GM23248 (cell line): ENCODE measurements around the gene DPP10.

Experiments
- EZH2 ChIP-seq: fragments of 200-600 bp; sonication (generic); IDR thresholded peaks from 2 replicates; pipeline ENCODE4 v1.6.1; 2018; ENCODE audit warnings: antibody characterized with exemption, mild to moderate bottlenecking; ENCODE audit not compliant: insufficient read depth, poor library complexity, severe bottlenecking
- EZH2phosphoT487 ChIP-seq: fragments of 200-600 bp; sonication (generic); IDR thresholded peaks from 2 replicates; pipeline ENCODE4 v1.6.1; 2018; ENCODE audit warnings: antibody characterized with exemption, moderate library complexity, mild to moderate bottlenecking, low read depth; ENCODE audit not compliant: insufficient read depth

DNA sequence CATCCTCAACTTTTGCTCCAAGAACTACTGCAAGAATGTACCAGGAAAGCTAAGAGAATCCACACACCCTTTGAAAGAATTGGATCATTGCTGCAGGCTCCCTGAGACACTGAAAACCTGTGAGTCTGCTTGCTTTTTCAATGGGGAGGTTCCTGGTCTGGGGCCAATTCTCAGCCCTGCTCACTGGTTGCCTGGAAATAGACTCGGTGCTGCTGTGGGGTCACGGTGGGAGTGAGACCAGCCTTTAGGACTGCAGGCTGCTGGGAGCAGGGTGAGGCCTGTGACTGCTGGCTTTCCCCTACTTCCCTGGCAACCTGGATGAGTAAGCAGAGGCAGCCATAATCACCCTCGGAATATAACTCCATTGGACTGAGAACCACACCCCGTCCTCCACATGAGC is 569.3 kb downstream of the DPP10 start:
- no peak for TF ChIP-seq EZH2phosphoT487
- TF ChIP-seq EZH2, result no peak
